PFSK-1 (cell line): ENCODE data around the gene LRRC2.

Source experiments
- FOXP2 ChIP-seq: optimal IDR thresholded peaks from 2 replicates; pipeline ENCODE3; 2011; ENCODE audit warnings: borderline replicate concordance, control low read depth, inconsistent platforms; ENCODE audit not compliant: insufficient read depth; ENCODE audit errors: extremely low read length, extremely low read depth
- POLR2AphosphoS5 ChIP-seq: IDR thresholded peaks from 2 replicates; pipeline ENCODE4 v1.6.1; 2012; ENCODE audit warnings: low read depth, mild to moderate bottlenecking, control low read depth, low read length, moderate library complexity
- REST ChIP-seq, 2 experiments: IDR thresholded peaks; 2 replicates each; pipeline versions ENCODE4 v1.6.1 to v1.8.0; 2011 to 2012; ENCODE audit warnings: low read depth in 2 of 2, low read length in 2 of 2, control low read depth in 1 of 2, inconsistent platforms in 1 of 2, mild to moderate bottlenecking in 1 of 2, moderate library complexity in 1 of 2; ENCODE audit not compliant: insufficient read depth in 1 of 2
- SIN3A ChIP-seq: IDR thresholded peaks from 2 replicates; pipeline ENCODE4 v1.6.1; 2012; ENCODE audit warnings: mild to moderate bottlenecking, low read length, moderate library complexity, borderline replicate concordance; ENCODE audit not compliant: insufficient read depth
- TAF1 ChIP-seq: IDR thresholded peaks from 2 replicates; pipeline ENCODE4 v1.6.1; 2012; ENCODE audit warnings: low read length, control low read depth, borderline replicate concordance; ENCODE audit not compliant: insufficient read depth

- no peak for TF ChIP-seq REST (IDR thresholded peaks at IDR 0.05; ENCODE audit: insufficient read depth in 1 of 2, low read depth in 2 of 2, low read length in 2 of 2)
- TF ChIP-seq TAF1: no peak
- no peak for TF ChIP-seq SIN3A
- TF ChIP-seq POLR2AphosphoS5: no peak
- no peak for TF ChIP-seq FOXP2
Observed at GRCh38 chr3:46576879-46577278, 10.8 kb upstream of the LRRC2 start.
